B cell (primary cell): ENCODE data around the gene L3MBTL4. TPM values are rescaled to one million over a fixed set of nuclear protein-coding genes. Genes with fewer than 3 reads are reported as not detected.

ENCODE experiments used
- ATAC-seq: fragments of 200-7000 bp; cut with Tn5 transposase; one replicate; pipeline ENCODE4 v1.10.0; 2021; ENCODE audit warnings: low read depth, mild to moderate bottlenecking, moderate number of reproducible peaks, moderate library complexity
- CTCF ChIA-PET: fragments of 350-600 bp; sonication (Branson Sonifier 250); formaldehyde crosslinking; loops from one replicate; lab custom pipeline; 2021; ENCODE audit warnings: antibody characterized with exemption, inconsistent platforms; lab: Charles Lee
- POLR2A ChIA-PET: fragments of 350-600 bp; sonication (Branson Sonifier 250); formaldehyde crosslinking; loops from one replicate; lab custom pipeline; 2021; ENCODE audit warnings: antibody characterized with exemption; lab: Charles Lee
- DNase-seq: peaks from one replicate; pipeline ENCODE4 v3.0.0; 2013
- H2AFZ ChIP-seq: 2 replicates; pipeline ENCODE4 v1.6.1; 2012; ENCODE audit warnings: mild to moderate bottlenecking, low read depth, low read length; ENCODE audit not compliant: insufficient read depth, poor library complexity, severe bottlenecking
- H3K27ac ChIP-seq, 2 donors: 1 replicate in 1 of 2; 2 replicates in 1 of 2; pipeline ENCODE4 v1.5.1; 2012 to 2013; ENCODE audit warnings: low read length in 2 of 2, mild to moderate bottlenecking in 2 of 2, moderate library complexity in 1 of 2
- H3K27me3 ChIP-seq, 4 experiments: fragments of 200-600 bp in 1 of 4; sonication (generic) in 1 of 4; replicated peaks in 1 of 4; 1 replicate in 2 of 4; 2 replicates in 2 of 4; pipeline versions ENCODE4 v1.6.1 to v1.7.0; 2013 to 2016; ENCODE audit warnings: low read length in 3 of 4, mild to moderate bottlenecking in 2 of 4, mixed read lengths in 1 of 4, moderate library complexity in 1 of 4; ENCODE audit not compliant: insufficient read depth in 4 of 4, control insufficient read depth in 3 of 4; ENCODE audit errors: control extremely low read depth in 1 of 4
- H3K36me3 ChIP-seq, 2 experiments: replicated peaks in 1 of 2; 1 replicate in 1 of 2; 2 replicates in 1 of 2; pipeline versions ENCODE4 v1.6.1 to v1.7.1; 2013; ENCODE audit warnings: low read length in 1 of 2; ENCODE audit not compliant: insufficient read depth in 2 of 2, control insufficient read depth in 1 of 2; ENCODE audit errors: control extremely low read depth in 1 of 2, extremely low read depth in 1 of 2
- H3K4me1 ChIP-seq, 2 donors: fragments of 200-600 bp in 1 of 2; sonication (generic) in 1 of 2; 1 replicate in 1 of 2; 2 replicates in 1 of 2; pipeline versions ENCODE4 v1.5.1 to v1.6.1; 2013 to 2017; ENCODE audit warnings: low read length in 2 of 2; ENCODE audit not compliant: control insufficient read depth in 2 of 2, insufficient read depth in 2 of 2
- H3K4me2 ChIP-seq: replicated peaks from 2 replicates; pipeline ENCODE3; 2012; ENCODE audit warnings: mild to moderate bottlenecking, low read depth, low read length; ENCODE audit not compliant: poor library complexity, severe bottlenecking
- H3K4me3 ChIP-seq, 5 experiments: fragments of 200-600 bp in 1 of 5; sonication (generic) in 1 of 5; 1 replicate in 3 of 5; 2 replicates in 2 of 5; pipeline versions ENCODE4 v1.5.1 to v1.7.0; 2011 to 2016; ENCODE audit warnings: low read length in 4 of 5, mild to moderate bottlenecking in 4 of 5, low read depth in 2 of 5, control low read depth in 1 of 5, moderate library complexity in 1 of 5; ENCODE audit not compliant: insufficient read depth in 1 of 5; ENCODE audit errors: control extremely low read depth in 1 of 5, extremely low read depth in 1 of 5
- H3K79me2 ChIP-seq: fragments of 200-600 bp; sonication (generic); one replicate; pipeline ENCODE4 v1.6.0; 2016; ENCODE audit warnings: low read length; ENCODE audit not compliant: control insufficient read depth, insufficient read depth
- H3K9ac ChIP-seq: fragments of 200-600 bp; sonication (generic); 2 replicates; pipeline ENCODE4 v1.6.1; 2017; ENCODE audit warnings: mild to moderate bottlenecking, low read length, moderate library complexity
- H3K9me3 ChIP-seq, 3 donors: one replicate each; pipeline versions ENCODE4 v1.6.1 to v1.7.1; 2013; ENCODE audit warnings: low read length in 2 of 3; ENCODE audit not compliant: control insufficient read depth in 2 of 3, insufficient read depth in 1 of 3; ENCODE audit errors: control extremely low read depth in 1 of 3
- H4K20me1 ChIP-seq: 2 replicates; pipeline ENCODE4 v1.6.0; 2012; ENCODE audit warnings: mild to moderate bottlenecking, low read length; ENCODE audit not compliant: insufficient read depth, control insufficient read depth, poor library complexity, severe bottlenecking
- H3K27ac Mint-ChIP-seq: one replicate; pipeline ENCODE4 v1.8.0; 2021; ENCODE audit warnings: mixed read lengths
- H3K27me3 Mint-ChIP-seq: one replicate; pipeline ENCODE4 v1.8.0; 2021; ENCODE audit warnings: mixed read lengths
- H3K4me1 Mint-ChIP-seq: one replicate; pipeline ENCODE4 v1.8.0; 2021; ENCODE audit warnings: mixed read lengths
- H3K4me3 Mint-ChIP-seq: one replicate; pipeline ENCODE4 v1.8.0; 2021; ENCODE audit warnings: mixed read lengths
- H3K9me3 Mint-ChIP-seq: one replicate; pipeline ENCODE4 v1.8.0; 2022; ENCODE audit warnings: mixed read lengths; ENCODE audit not compliant: insufficient read depth
- EZH2 ChIP-seq: IDR thresholded peaks from 2 replicates; pipeline ENCODE4 v1.6.1; 2012; ENCODE audit warnings: borderline replicate concordance, low read depth, mild to moderate bottlenecking, moderate library complexity, low read length; ENCODE audit not compliant: insufficient read depth, poor library complexity, severe bottlenecking
- WGBS: methylation state at CpG from one replicate; pipeline ENCODE4 v1.1.5; 2013; ENCODE audit warnings: missing lambda C conversion rate; ENCODE audit not compliant: insufficient coverage; 5-methylcytosine and 5-hydroxymethylcytosine counted together
- intact Hi-C: fragments of 100-400 bp; cut with micrococcal nuclease; formaldehyde crosslinking; loops from one replicate; pipeline ENCODE4 v1.10.0; 2022
- polyA plus RNA-seq: library from polyadenylated mRNA; depleted of rRNA; stranded (reverse); fragments of >200 nt; gene quantifications from 2 replicates; pipeline ENCODE4 v1.2.3, GENCODE V29; 2012
- total RNA-seq, 2 donors: library from RNA; stranded (reverse); fragments of 120-200 nt in 1 of 2; gene quantifications; 1 replicate in 1 of 2; 2 replicates in 1 of 2; pipeline versions ENCODE4 v1.2.3 to v1.2.4, GENCODE V29; 2013 to 2022
- TF ChIP-seq, protein P1 (sequence below): fragments of 200-600 bp; IDR thresholded peaks from one replicate; pipeline ENCODE4 v1.8.0; 2022; ENCODE audit warnings: antibody characterized with exemption, mild to moderate bottlenecking

The L3MBTL4 gene
- total and polyA plus RNA-seq, 2 donors (not counting 1 experiment from before 2014, with no cell fraction given), result 3.0 to 11.9 TPM

DNA sequence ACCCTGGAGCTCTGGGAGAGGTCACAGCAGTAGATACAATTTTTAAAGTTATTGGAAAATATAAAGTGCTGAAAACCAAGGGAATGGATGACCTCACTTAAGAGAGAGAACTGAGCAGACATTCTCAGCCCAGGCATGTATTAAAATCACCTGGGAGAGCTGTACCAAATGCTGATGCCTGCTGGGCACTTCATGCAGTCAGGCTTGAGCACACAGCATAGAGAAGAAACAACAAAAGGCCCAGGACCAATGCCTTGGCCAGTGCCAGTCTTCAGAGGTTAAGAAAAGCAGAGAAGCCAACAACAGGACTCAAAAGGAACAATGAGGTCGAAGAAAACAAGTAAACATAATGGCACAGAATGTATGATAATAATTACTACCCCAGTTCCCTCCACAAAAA lies 211.8 kb downstream of the L3MBTL4 start:
- no CpG with 5 or more reads among the region's 1 CpG for WGBS
- Histone ChIP-seq H4K20me1 (no peaks in the 10 kb centered on the region), H3K79me2 (no peaks in the 10 kb centered on the region), H3K27me3 (no peaks in the 10 kb centered on the region), H3K4me2 (no peak overlapping the region), H2AFZ (no peak overlapping the region), H3K27ac (no peak overlapping the region), H3K9me3 (peaks cover 0 to under 1% (median 0%) of the 10 kb centered on the region in 3 donors), H3K4me1 (no peaks in the 10 kb centered on the region), H3K36me3 (peaks cover 0 to 4% of the 10 kb centered on the region in 2 experiments), H3K9ac (no peak overlapping the region), H3K4me3 (no peak overlapping the region)
- ATAC-seq (no peak), DNase-seq (no peak)
- Mint-ChIP-seq H3K27ac (no peak overlapping the region), H3K4me1 (no peaks in the 10 kb centered on the region), H3K4me3 (no peak overlapping the region), H3K9me3 (peaks cover 1% of the 10 kb centered on the region), H3K27me3 (no peaks in the 10 kb centered on the region)
- ChIA-PET POLR2A (no interaction called here), CTCF (no interaction called here)
- intact Hi-C loops, result no loop called here
- no peak for TF ChIP-seq EZH2

DNA sequence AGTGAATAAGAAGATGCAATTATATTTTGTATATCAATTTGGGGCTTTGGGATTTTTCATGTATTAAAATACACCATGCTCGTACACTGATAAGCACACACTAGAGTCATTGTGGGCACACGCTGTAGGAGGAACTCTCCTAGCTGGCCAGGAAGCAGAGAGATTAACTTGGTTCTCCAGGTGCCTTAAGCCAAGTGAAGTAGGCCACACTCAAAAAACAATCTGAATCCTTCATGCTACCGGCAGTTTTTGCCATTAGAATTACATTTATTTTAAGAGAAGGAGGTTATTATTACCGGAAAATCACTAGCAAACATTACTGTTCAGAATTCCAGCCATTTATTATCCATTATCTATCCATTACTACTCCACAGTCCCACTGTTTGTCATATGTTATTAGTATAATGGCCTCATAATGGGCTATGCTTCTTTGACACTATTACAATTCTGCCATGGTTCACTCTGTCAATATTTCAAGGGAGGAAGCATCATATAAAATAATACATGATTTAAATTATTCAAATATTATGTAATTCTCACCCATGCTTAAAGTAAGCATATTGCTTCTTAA lies 214.4 kb downstream of the L3MBTL4 start:
- Histone ChIP-seq H3K9me3 (peaks cover 0 to 10% (median 2%) of the 10 kb centered on the region in 3 donors), H3K9ac (no peak overlapping the region), H3K4me2 (no peak overlapping the region), H2AFZ (no peak overlapping the region), H3K36me3 (peaks cover 0 to 4% of the 10 kb centered on the region in 2 experiments), H3K4me3 (no peak overlapping the region), H3K27me3 (no peaks in the 10 kb centered on the region), H3K4me1 (no peaks in the 10 kb centered on the region), H4K20me1 (no peaks in the 10 kb centered on the region), H3K27ac (no peak overlapping the region), H3K79me2 (no peaks in the 10 kb centered on the region)
- Mint-ChIP-seq H3K4me3 (no peak overlapping the region), H3K9me3 (peaks cover 3% of the 10 kb centered on the region), H3K4me1 (no peaks in the 10 kb centered on the region), H3K27me3 (no peaks in the 10 kb centered on the region), H3K27ac (no peak overlapping the region)
- TF ChIP-seq, protein P1, sequence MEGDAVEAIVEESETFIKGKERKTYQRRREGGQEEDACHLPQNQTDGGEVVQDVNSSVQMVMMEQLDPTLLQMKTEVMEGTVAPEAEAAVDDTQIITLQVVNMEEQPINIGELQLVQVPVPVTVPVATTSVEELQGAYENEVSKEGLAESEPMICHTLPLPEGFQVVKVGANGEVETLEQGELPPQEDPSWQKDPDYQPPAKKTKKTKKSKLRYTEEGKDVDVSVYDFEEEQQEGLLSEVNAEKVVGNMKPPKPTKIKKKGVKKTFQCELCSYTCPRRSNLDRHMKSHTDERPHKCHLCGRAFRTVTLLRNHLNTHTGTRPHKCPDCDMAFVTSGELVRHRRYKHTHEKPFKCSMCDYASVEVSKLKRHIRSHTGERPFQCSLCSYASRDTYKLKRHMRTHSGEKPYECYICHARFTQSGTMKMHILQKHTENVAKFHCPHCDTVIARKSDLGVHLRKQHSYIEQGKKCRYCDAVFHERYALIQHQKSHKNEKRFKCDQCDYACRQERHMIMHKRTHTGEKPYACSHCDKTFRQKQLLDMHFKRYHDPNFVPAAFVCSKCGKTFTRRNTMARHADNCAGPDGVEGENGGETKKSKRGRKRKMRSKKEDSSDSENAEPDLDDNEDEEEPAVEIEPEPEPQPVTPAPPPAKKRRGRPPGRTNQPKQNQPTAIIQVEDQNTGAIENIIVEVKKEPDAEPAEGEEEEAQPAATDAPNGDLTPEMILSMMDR, result no peak
- TF ChIP-seq EZH2, result no peak
- ChIA-PET CTCF (no interaction called here), POLR2A (no interaction called here)
- 90% methylated on average over 2 of the region's 4 CpGs for WGBS
- intact Hi-C loops, result no loop called here
- ATAC-seq (no peak), DNase-seq (no peak)
